A549 (cell line): ENCODE measurements around the gene PLEKHF1.

ENCODE experiments used
- ATOH8 ChIP-seq: fragments of 250-450 bp; sonication (Bioruptor Pico); IDR thresholded peaks from 2 replicates; pipeline ENCODE4 v1.5.0; 2020; ENCODE audit warnings: low read depth, mild to moderate bottlenecking, moderate library complexity
- BHLHE40 ChIP-seq: IDR thresholded peaks from 2 replicates; pipeline ENCODE4 v1.6.1; 2012; ENCODE audit warnings: low read depth, low read length, inconsistent platforms
- CTCF ChIP-seq: fragments of >200 bp; sonication (Bioruptor Twin); formaldehyde crosslinking; IDR thresholded peaks from 3 replicates; pipeline ENCODE4 v1.5.1; 2016
- E2F6 ChIP-seq: IDR thresholded peaks from 2 replicates; pipeline ENCODE4 v1.6.1; 2012; ENCODE audit warnings: low read depth, borderline replicate concordance
- EP300 ChIP-seq, 2 experiments: fragments of >200 bp; sonication (Bioruptor Twin); formaldehyde crosslinking; IDR thresholded peaks; 2 replicates in 1 of 2; 3 replicates in 1 of 2; pipeline ENCODE4 v1.6.1; 2016 to 2017
- HMGXB4 ChIP-seq: fragments of 250-450 bp; sonication (Bioruptor Pico); IDR thresholded peaks from 2 replicates; pipeline ENCODE4 v1.5.0; 2021; ENCODE audit warnings: mild to moderate bottlenecking, moderate library complexity, borderline replicate concordance
- JUNB ChIP-seq: fragments of >200 bp; sonication (Bioruptor Twin); formaldehyde crosslinking; IDR thresholded peaks from 2 replicates; pipeline ENCODE4 v1.6.1; 2016
- MAFK ChIP-seq: fragments of 450-650 bp; IDR thresholded peaks from 2 replicates; pipeline ENCODE4 v1.6.1; 2014; ENCODE audit not compliant: partially characterized antibody
- MAX ChIP-seq: IDR thresholded peaks from 2 replicates; pipeline ENCODE4 v1.6.1; 2012
- NR3C1 ChIP-seq: fragments of >200 bp; sonication (Bioruptor Twin); formaldehyde crosslinking; IDR thresholded peaks from 3 replicates; pipeline ENCODE4 v1.6.1; 2017
- RAD21 ChIP-seq, 2 experiments: fragments of >200 bp in 1 of 2; sonication (Bioruptor Twin) in 1 of 2; formaldehyde crosslinking in 1 of 2; IDR thresholded peaks in 1 of 2; conservative IDR thresholded peaks in 1 of 2; 2 replicates in 1 of 2; 3 replicates in 1 of 2; pipeline ENCODE4 v1.6.1; 2012 to 2018; ENCODE audit warnings: inconsistent platforms in 1 of 2
- RCOR1 ChIP-seq: fragments of 150-350 bp; IDR thresholded peaks from 2 replicates; pipeline ENCODE4 v1.6.1; 2014; ENCODE audit warnings: antibody characterized with exemption, low read length, low read depth
- REST ChIP-seq: fragments of 200-600 bp; sonication (generic); IDR thresholded peaks from 2 replicates; pipeline ENCODE4 v1.6.1; 2016; ENCODE audit warnings: antibody characterized with exemption, mild to moderate bottlenecking, moderate library complexity
- USF2 ChIP-seq: fragments of 450-650 bp; IDR thresholded peaks from 2 replicates; pipeline ENCODE4 v1.6.1; 2014; ENCODE audit warnings: antibody characterized with exemption

- TF ChIP-seq JUNB: no peak
- no peak for TF ChIP-seq CTCF
- no peak for TF ChIP-seq REST
- TF ChIP-seq BHLHE40: no peak
- TF ChIP-seq E2F6: no peak
- TF ChIP-seq HMGXB4: no peak
- TF ChIP-seq EP300 (IDR thresholded peaks at IDR 0.05): no peak
- TF ChIP-seq USF2: no peak
- no peak for TF ChIP-seq RCOR1
- TF ChIP-seq MAFK: no peak
- TF ChIP-seq MAX: no peak
- TF ChIP-seq RAD21 (conservative IDR thresholded peaks at IDR 0.05 in 1 of 2, IDR thresholded peaks at IDR 0.05 in 1 of 2): no peak
- no peak for TF ChIP-seq ATOH8 (CRISPR knock-in tag)
- TF ChIP-seq NR3C1: no peak
Observed at GRCh38 chr19:29641597-29641996, 23.7 kb upstream of the PLEKHF1 start.
